HepG2 (cell line): ENCODE data around the gene KRTAP12-1. TPM values are rescaled to one million over a fixed set of nuclear protein-coding genes. Genes with fewer than 3 reads are reported as not detected.

Source experiments
- ATM ChIP-seq: fragments of 450-650 bp; IDR thresholded peaks from 2 replicates; pipeline ENCODE4 v1.7.1; 2017; ENCODE audit warnings: mild to moderate bottlenecking, borderline replicate concordance
- CREB1 ChIP-seq, 2 experiments: fragments of 450-650 bp in 1 of 2; IDR thresholded peaks; 2 replicates each; pipeline ENCODE4 v1.6.1; 2016 to 2017; ENCODE audit warnings: control low read depth in 1 of 2, mild to moderate bottlenecking in 1 of 2, missing compliant biosample characterization in 1 of 2, missing genetic modification characterization in 1 of 2
- MED8 ChIP-seq: sonication (generic); formaldehyde crosslinking; IDR thresholded peaks from 2 replicates; pipeline ENCODE4 v1.8.1; 2023; ENCODE audit warnings: mild to moderate bottlenecking, missing genetic modification reagents; ENCODE audit not compliant: insufficient replicate concordance
- MIXL1 ChIP-seq: IDR thresholded peaks from 2 replicates; pipeline ENCODE4 v1.6.1; 2016
- NAIF1 ChIP-seq: sonication (generic); formaldehyde crosslinking; IDR thresholded peaks from 2 replicates; pipeline ENCODE4 v1.5.0; 2020; ENCODE audit warnings: mild to moderate bottlenecking, missing genetic modification reagents, borderline replicate concordance
- PHF5A ChIP-seq: IDR thresholded peaks from one replicate; pipeline ENCODE4 v1.6.1; 2018; ENCODE audit warnings: low read depth, missing genetic modification reagents; ENCODE audit not compliant: unreplicated experiment
- PPARG ChIP-seq: conservative IDR thresholded peaks from 2 replicates; pipeline ENCODE4 v1.6.1; 2016; ENCODE audit warnings: missing biosample characterization, missing genetic modification reagents
- SRF ChIP-seq: IDR thresholded peaks from 2 replicates; pipeline ENCODE4 v1.6.1; 2011; ENCODE audit warnings: mild to moderate bottlenecking, low read depth, low read length, moderate library complexity
- ZEB1 ChIP-seq: IDR thresholded peaks from 2 replicates; pipeline ENCODE4 v1.6.1; 2012; ENCODE audit warnings: mild to moderate bottlenecking, low read depth, inconsistent platforms; ENCODE audit not compliant: insufficient replicate concordance
- ZMAT3 ChIP-seq: sonication (generic); formaldehyde crosslinking; conservative IDR thresholded peaks from 2 replicates; pipeline ENCODE4 v1.7.0; 2021; ENCODE audit warnings: missing genetic modification reagents
- ZNF264 ChIP-seq: sonication (generic); formaldehyde crosslinking; IDR thresholded peaks from 2 replicates; pipeline ENCODE4 v1.4.0; 2020; ENCODE audit warnings: missing genetic modification reagents
- ZNF451 ChIP-seq: sonication (generic); formaldehyde crosslinking; IDR thresholded peaks from 2 replicates; pipeline ENCODE4 v1.5.0; 2020; ENCODE audit warnings: mild to moderate bottlenecking, missing genetic modification reagents
- ZNF512 ChIP-seq: sonication (generic); formaldehyde crosslinking; IDR thresholded peaks from 2 replicates; pipeline ENCODE4 v1.4.0; 2020; ENCODE audit warnings: mild to moderate bottlenecking, missing genetic modification reagents
- ZNF543 ChIP-seq: sonication (generic); formaldehyde crosslinking; IDR thresholded peaks from 2 replicates; pipeline ENCODE4 v1.4.0; 2020; ENCODE audit warnings: mild to moderate bottlenecking, missing genetic modification reagents
- ZNF572 ChIP-seq: sonication (generic); formaldehyde crosslinking; IDR thresholded peaks from 2 replicates; pipeline ENCODE4 v1.5.1; 2020; ENCODE audit warnings: mild to moderate bottlenecking, missing genetic modification reagents
- ZNF619 ChIP-seq: sonication (generic); formaldehyde crosslinking; IDR thresholded peaks from 2 replicates; pipeline ENCODE4 v1.4.0; 2020; ENCODE audit warnings: mild to moderate bottlenecking, missing genetic modification reagents
- ZNF746 ChIP-seq: sonication (generic); formaldehyde crosslinking; IDR thresholded peaks from 2 replicates; pipeline ENCODE4 v1.8.0; 2022; ENCODE audit warnings: mild to moderate bottlenecking, missing genetic modification reagents
- polyA plus RNA-seq, 8 experiments: library from polyadenylated mRNA; depleted of rRNA in 3 of 8; stranded (reverse) in 7 of 8; unstranded in 1 of 8; fragments of >200 nt; fragmentation: Illumina TruSeq in 4 of 8; extraction: Trizol in 4 of 8; gene quantifications; 2 replicates each; pipeline versions ENCODE4 v1.2.1 to v1.2.3, GENCODE V29; 2011 to 2016; ENCODE audit warnings: low read depth in 4 of 8, missing spikeins in 1 of 8, mixed read lengths in 1 of 8; ENCODE audit not compliant: insufficient read depth in 1 of 8
- total RNA-seq, 5 experiments: library from RNA; depleted of rRNA; stranded (reverse); fragments of >200 nt; fragmentation: Illumina TruSeq; extraction: Trizol; gene quantifications; 2 replicates each; pipeline ENCODE4 v1.2.3, GENCODE V29; 2016; ENCODE audit warnings: low read depth in 1 of 5
- TF ChIP-seq, protein P1 (sequence below): sonication (generic); formaldehyde crosslinking; IDR thresholded peaks from 2 replicates; pipeline ENCODE4 v1.4.0; 2020; ENCODE audit warnings: missing genetic modification reagents; ENCODE audit errors: not compliant biosample characterization
- TF ChIP-seq, protein P2 (sequence below): sonication (generic); formaldehyde crosslinking; IDR thresholded peaks from one replicate; pipeline ENCODE4 v1.5.1; 2020; ENCODE audit warnings: mild to moderate bottlenecking, missing genetic modification reagents; ENCODE audit errors: not compliant biosample characterization

Gene KRTAP12-1
- total and polyA plus RNA-seq, 2 of the 13 experiments (the other 11 are each of a cell fraction or from before 2014, with no cell fraction given): not detected

DNA sequence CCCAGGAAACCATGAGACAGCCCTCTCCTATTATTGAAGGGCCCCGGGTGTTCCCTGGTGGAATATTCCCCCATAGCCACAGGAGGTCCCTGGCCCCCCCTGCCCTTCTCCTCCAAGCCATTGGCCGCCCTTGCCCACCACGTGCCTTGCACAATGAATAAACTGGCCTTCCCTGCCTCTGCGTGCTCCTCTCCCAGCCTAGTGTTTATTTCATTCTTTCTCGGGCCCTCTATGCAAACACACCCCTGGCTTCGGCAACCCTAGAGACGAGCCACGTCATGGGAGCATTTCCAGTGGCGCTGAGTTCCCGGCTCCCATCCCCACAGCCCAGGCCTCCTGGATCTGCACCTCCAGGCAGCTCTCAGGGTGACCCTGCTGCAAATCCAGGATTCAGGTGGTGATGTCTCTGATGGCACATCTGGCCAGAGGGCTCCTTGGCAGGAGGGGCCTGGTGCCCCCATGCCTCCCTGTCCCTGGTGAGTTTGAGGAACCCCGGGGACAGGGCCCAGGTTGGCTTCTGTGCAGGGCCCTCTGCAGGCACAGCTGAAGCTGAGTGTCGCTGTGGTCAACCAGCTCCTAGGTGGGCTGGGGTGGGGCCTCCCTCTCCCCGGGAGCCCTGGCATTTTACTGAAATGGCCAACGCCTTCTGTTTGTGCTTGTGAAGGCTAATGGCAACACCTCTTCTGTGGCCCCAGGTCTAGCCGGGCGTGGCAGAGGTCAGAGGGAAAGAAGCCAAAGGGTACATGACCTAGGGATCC, 21.2 kb upstream of the KRTAP12-1 start (continued):
- TF ChIP-seq MED8: no peak
- TF ChIP-seq, protein P1, sequence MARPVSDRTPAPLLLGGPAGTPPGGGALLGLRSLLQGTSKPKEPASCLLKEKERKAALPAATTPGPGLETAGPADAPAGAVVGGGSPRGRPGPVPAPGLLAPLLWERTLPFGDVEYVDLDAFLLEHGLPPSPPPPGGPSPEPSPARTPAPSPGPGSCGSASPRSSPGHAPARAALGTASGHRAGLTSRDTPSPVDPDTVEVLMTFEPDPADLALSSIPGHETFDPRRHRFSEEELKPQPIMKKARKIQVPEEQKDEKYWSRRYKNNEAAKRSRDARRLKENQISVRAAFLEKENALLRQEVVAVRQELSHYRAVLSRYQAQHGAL (CRISPR knock-in tag): no peak
- no peak for TF ChIP-seq ZNF543
- TF ChIP-seq PPARG (CRISPR knock-in tag): no peak
- TF ChIP-seq ZNF512 (CRISPR knock-in tag): no peak
- no peak for TF ChIP-seq ZNF619 (CRISPR knock-in tag)
- no peak for TF ChIP-seq ZNF264 (CRISPR knock-in tag)
- TF ChIP-seq CREB1 (IDR thresholded peaks at IDR 0.05): peak; percentile 36
- no peak for TF ChIP-seq CREB1 (CRISPR knock-in tag; IDR thresholded peaks at IDR 0.05)
- no peak for TF ChIP-seq MIXL1 (CRISPR knock-in tag)
- TF ChIP-seq ZNF451 (CRISPR knock-in tag): no peak
- no peak for TF ChIP-seq ZNF572 (CRISPR knock-in tag)
- no peak for TF ChIP-seq NAIF1 (CRISPR knock-in tag)
- TF ChIP-seq ATM: no peak
- TF ChIP-seq, protein P2, sequence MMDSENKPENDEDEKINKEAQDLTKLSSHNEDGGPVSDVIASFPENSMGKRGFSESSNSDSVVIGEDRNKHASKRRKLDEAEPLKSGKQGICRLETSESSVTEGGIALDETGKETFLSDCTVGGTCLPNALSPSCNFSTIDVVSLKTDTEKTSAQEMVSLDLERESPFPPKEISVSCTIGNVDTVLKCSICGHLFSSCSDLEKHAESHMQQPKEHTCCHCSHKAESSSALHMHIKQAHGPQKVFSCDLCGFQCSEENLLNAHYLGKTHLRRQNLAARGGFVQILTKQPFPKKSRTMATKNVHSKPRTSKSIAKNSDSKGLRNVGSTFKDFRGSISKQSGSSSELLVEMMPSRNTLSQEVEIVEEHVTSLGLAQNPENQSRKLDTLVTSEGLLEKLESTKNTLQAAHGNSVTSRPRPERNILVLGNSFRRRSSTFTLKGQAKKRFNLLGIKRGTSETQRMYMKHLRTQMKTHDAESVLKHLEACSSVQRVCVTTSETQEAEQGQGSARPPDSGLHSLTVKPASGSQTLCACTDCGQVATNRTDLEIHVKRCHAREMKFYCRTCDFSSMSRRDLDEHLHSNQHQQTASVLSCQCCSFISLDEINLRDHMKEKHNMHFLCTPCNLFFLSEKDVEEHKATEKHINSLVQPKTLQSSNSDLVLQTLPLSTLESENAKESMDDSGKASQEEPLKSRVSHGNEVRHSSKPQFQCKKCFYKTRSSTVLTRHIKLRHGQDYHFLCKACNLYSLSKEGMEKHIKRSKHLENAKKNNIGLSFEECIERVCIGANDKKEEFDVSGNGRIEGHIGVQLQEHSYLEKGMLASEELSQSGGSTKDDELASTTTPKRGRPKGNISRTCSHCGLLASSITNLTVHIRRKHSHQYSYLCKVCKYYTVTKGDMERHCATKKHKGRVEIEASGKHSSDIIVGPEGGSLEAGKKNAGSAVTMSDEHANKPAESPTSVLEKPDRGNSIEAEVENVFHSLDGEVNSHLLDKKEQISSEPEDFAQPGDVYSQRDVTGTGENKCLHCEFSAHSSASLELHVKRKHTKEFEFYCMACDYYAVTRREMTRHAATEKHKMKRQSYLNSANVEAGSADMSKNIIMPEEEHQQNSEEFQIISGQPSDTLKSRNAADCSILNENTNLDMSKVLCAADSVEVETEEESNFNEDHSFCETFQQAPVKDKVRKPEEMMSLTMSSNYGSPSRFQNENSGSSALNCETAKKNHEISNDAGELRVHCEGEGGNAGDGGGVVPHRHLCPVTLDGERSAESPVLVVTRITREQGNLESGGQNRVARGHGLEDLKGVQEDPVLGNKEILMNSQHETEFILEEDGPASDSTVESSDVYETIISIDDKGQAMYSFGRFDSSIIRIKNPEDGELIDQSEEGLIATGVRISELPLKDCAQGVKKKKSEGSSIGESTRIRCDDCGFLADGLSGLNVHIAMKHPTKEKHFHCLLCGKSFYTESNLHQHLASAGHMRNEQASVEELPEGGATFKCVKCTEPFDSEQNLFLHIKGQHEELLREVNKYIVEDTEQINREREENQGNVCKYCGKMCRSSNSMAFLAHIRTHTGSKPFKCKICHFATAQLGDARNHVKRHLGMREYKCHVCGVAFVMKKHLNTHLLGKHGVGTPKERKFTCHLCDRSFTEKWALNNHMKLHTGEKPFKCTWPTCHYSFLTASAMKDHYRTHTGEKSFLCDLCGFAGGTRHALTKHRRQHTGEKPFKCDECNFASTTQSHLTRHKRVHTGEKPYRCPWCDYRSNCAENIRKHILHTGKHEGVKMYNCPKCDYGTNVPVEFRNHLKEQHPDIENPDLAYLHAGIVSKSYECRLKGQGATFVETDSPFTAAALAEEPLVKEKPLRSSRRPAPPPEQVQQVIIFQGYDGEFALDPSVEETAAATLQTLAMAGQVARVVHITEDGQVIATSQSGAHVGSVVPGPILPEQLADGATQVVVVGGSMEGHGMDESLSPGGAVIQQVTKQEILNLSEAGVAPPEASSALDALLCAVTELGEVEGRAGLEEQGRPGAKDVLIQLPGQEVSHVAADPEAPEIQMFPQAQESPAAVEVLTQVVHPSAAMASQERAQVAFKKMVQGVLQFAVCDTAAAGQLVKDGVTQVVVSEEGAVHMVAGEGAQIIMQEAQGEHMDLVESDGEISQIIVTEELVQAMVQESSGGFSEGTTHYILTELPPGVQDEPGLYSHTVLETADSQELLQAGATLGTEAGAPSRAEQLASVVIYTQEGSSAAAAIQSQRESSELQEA (CRISPR knock-in tag): no peak
- no peak for TF ChIP-seq SRF
- TF ChIP-seq PHF5A (CRISPR knock-in tag): no peak
- no peak for TF ChIP-seq ZEB1
- peak; percentile 90 for TF ChIP-seq ZMAT3 (CRISPR knock-in tag)
- TF ChIP-seq ZNF746 (CRISPR knock-in tag): 0 out of 2 replicates have a peak, but pooled peaks have one; percentile 39
